Aorta (tissue), 5 donors: Measurements from ENCODE around the gene ADSS1. TPM values are rescaled to one million over a fixed set of nuclear protein-coding genes. Genes with fewer than 3 reads are reported as not detected.
"Not testable (repeated sequence)": the region's sequence is repeated elsewhere in the genome, so short reads cannot be mapped to it uniquely, and the experiment has no call there.

Source experiments
- ATAC-seq: fragments of 200-7000 bp; cut with Tn5 transposase; one replicate; pipeline ENCODE4 v1.9.1; 2022; ENCODE audit warnings: moderate library complexity; ENCODE audit not compliant: low FRiP score
- DNase-seq, 2 donors: peaks; one replicate each; pipeline ENCODE4 v3.0.0-alpha.2; 2020
- H3K27ac ChIP-seq, 2 donors: one replicate each; pipeline ENCODE4 v1.5.1; 2013; ENCODE audit warnings: low read length in 2 of 2, mild to moderate bottlenecking in 2 of 2, moderate library complexity in 2 of 2, control low read depth in 1 of 2, inconsistent platforms in 1 of 2, low read depth in 1 of 2
- H3K27me3 ChIP-seq, 2 donors: one replicate each; pipeline ENCODE4 v1.6.1; 2013; ENCODE audit warnings: control low read depth in 1 of 2, low read length in 1 of 2, mild to moderate bottlenecking in 1 of 2, moderate library complexity in 1 of 2; ENCODE audit not compliant: insufficient read depth in 2 of 2, control insufficient read depth in 1 of 2
- H3K36me3 ChIP-seq, 2 donors: one replicate each; pipeline ENCODE4 v1.6.1; 2013; ENCODE audit warnings: control low read depth in 1 of 2, low read length in 1 of 2, mild to moderate bottlenecking in 1 of 2; ENCODE audit not compliant: insufficient read depth in 2 of 2, control insufficient read depth in 1 of 2
- H3K4me1 ChIP-seq, 2 donors: one replicate each; pipeline ENCODE4 v1.6.1; 2013; ENCODE audit warnings: low read length in 2 of 2, control low read depth in 1 of 2, mild to moderate bottlenecking in 1 of 2, moderate library complexity in 1 of 2; ENCODE audit not compliant: insufficient read depth in 2 of 2, control insufficient read depth in 1 of 2
- H3K4me3 ChIP-seq, 2 donors: one replicate each; pipeline ENCODE4 v1.5.1; 2013; ENCODE audit warnings: low read length in 2 of 2, control low read depth in 1 of 2, mild to moderate bottlenecking in 1 of 2
- H3K9me3 ChIP-seq: one replicate; pipeline ENCODE4 v1.6.1; 2013; ENCODE audit warnings: mild to moderate bottlenecking, low read length; ENCODE audit not compliant: control insufficient read depth
- WGBS, 2 donors: extraction: QIAGEN DNeasy Blood & Tissue Kit; methylation state at CpG; one replicate each; pipeline ENCODE4 v1.1.7; 2013; 5-methylcytosine and 5-hydroxymethylcytosine counted together
- intact Hi-C, 2 donors: fragments of 100-400 bp; cut with DNase I; formaldehyde crosslinking; loops; one replicate each; pipeline versions ENCODE4 v1.14.2 to v1.15.0; 2022
- polyA plus RNA-seq, 2 donors: library from polyadenylated mRNA; stranded (reverse); fragments of 200-250 nt; gene quantifications; one replicate each; pipeline ENCODE4 v1.2.3, GENCODE V29; 2013
- total RNA-seq, 2 donors: library from RNA; stranded (reverse); fragmentation: NEBNext Ultra II Directional; extraction: Animal tissue kit (Norgen Biotek cat#: 25700); gene quantifications; one replicate each; pipeline ENCODE4 v1.2.1, GENCODE V29; 2021
- donor health status: healthy with polysubstance abuse.
- donor health status: Bipolar disorder and iron deficiency.
- donor health status: DM: no; HTN: no; CAD: no.
- donor health status: DM: no; HTN: no; CAD: no.
- donor health status: DM: yes; HTN: yes; CAD: no.

The ADSS1 gene
- total and polyA plus RNA-seq, 4 donors, result 25.0 to 80.2 (median 54.0) TPM

DNA sequence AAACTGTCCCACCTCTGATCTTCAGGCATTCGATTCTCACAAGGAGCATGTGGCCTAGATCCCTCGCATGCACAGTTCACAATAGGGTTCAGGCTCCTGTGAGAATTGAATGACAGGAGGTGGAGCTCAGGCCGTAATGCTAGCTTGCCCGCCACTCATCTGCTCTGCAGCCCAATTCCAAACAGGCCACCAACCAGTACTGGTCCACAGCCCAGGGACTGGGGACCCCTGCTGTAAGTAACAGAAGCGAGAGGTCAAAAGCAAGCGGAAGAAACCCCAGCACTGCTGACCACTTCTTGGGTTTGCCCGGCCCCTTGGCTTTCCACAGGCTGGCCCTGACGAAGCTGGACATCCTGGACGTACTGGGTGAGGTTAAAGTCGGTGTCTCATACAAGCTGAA is 20.5 kb downstream of the ADSS1 start:
- ATAC-seq (no peak), DNase-seq (no peak)
- H3K27me3 ChIP-seq, result no peaks in the 10 kb centered on the region
- H3K27ac ChIP-seq, result peak overlapping the region in 1 of 2 donors; percentile 6
- 96 to 99% methylated on average over 10 of the region's 10 CpGs for WGBS, 2 donors
- H3K9me3 ChIP-seq, result no peaks in the 10 kb centered on the region
- no peaks in the 10 kb centered on the region for H3K36me3 ChIP-seq
- no peak overlapping the region for H3K4me3 ChIP-seq
- intact Hi-C loops, result no loop called here
- H3K4me1 ChIP-seq, result peaks cover 0 to 2% of the 10 kb centered on the region in 2 donors

DNA sequence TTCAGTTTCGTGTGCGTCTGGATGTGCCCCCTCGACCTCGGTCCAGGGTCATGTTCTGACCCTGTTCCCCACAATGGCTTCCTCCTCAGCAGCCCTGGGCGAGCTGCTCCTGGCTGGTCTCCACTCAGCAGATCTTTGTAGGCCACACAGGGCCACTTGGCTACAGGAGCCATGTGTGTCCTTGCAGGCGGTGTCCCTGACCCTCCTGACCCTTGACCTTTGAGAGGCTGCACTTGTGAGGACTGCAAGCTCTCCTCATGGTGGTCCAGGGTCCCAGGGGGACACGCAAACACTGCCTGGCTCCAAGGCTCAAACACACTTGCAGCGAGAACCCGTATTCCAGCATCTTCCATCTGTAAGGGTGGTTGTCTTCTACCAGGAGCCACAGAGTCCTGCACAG is 21.4 kb downstream of the ADSS1 start:
- Histone ChIP-seq H3K27ac (peak overlapping the region in 1 of 2 donors; percentile 81), H3K4me1 (peaks cover 0 to 3% of the 10 kb centered on the region in 2 donors), H3K27me3 (no peaks in the 10 kb centered on the region)

DNA sequence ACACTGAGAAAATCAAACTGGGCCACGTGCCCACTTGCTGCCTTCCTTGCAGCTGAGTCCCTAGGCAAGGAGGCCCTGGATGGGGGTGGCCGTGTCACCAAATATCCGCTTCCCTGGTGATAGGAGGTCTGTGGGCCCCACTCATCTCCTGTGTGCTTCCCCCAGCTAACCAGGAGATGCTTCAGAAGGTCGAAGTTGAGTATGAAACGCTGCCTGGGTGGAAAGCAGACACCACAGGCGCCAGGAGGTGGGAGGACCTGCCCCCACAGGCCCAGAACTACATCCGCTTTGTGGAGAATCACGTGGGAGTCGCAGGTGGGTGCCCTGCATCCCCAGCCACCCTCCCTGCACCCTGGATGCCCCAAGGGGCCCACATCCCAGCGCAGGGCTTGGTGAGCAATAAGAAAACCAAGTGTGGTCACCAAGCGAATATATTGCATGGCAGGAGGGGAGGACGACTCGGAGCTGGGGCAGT is 22.1 kb downstream of the ADSS1 start:
- ATAC-seq (no peak), DNase-seq (no peak)
- H3K9me3 ChIP-seq, result no peaks in the 10 kb centered on the region
- no peaks in the 10 kb centered on the region for H3K36me3 ChIP-seq
- H3K4me1 ChIP-seq, result peaks cover 0 to 3% of the 10 kb centered on the region in 2 donors
- intact Hi-C loops, result no loop called here
- no peaks in the 10 kb centered on the region for H3K27me3 ChIP-seq
- H3K27ac ChIP-seq, result peak overlapping the region in 1 of 2 donors; percentile 81
- 61 to 65% methylated on average over 13 of the region's 13 CpGs for WGBS, 2 donors
- H3K4me3 ChIP-seq, result no peak overlapping the region

More for the DNA sequence above, 21.4 kb downstream of the ADSS1 start:
- ATAC-seq (no peak), DNase-seq (no peak)
- Histone ChIP-seq H3K9me3 (no peaks in the 10 kb centered on the region), H3K4me3 (no peak overlapping the region), H3K36me3 (no peaks in the 10 kb centered on the region)
- intact Hi-C loops, result no loop called here
- WGBS, 2 donors, result 94% methylated on average over 9 of the region's 9 CpGs

DNA sequence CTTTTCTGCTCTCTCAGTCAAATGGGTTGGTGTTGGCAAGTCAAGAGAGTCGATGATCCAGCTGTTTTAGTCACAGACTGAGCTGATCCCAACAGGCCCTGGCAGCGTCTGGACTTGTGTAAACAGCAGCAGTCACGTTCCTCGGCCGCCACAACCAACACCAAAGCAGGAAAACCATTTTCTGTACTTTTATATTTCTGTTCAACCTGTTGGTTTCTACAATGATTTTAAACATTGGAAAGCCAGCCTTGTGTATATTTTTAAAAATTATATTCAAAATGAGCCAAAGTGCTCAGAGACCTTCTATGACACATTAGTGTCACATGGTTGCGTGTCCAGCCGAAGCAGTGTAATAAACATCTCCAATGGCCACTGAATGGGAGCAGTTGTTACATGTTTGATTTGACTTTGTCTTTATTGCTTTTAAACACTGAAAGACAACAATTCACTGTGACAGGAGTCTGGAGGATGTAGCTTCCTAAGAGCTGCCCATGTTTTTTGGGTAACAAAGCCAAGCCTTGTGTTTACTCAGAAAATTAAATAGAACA is 23.0 kb downstream of the ADSS1 start:
- Histone ChIP-seq H3K4me3 (no peak overlapping the region), H3K4me1 (peaks cover 0 to 3% of the 10 kb centered on the region in 2 donors), H3K36me3 (no peaks in the 10 kb centered on the region), H3K9me3 (no peaks in the 10 kb centered on the region), H3K27ac (peak overlapping the region; percentile 32 to 83), H3K27me3 (no peaks in the 10 kb centered on the region)
- intact Hi-C loops, result no loop called here
- peak in 1 of 2 donors; percentile 84 for DNase-seq
- ATAC-seq, result peak; percentile 80
- WGBS, 2 donors, result 8 to 11% methylated on average over 7 of the region's 7 CpGs

DNA sequence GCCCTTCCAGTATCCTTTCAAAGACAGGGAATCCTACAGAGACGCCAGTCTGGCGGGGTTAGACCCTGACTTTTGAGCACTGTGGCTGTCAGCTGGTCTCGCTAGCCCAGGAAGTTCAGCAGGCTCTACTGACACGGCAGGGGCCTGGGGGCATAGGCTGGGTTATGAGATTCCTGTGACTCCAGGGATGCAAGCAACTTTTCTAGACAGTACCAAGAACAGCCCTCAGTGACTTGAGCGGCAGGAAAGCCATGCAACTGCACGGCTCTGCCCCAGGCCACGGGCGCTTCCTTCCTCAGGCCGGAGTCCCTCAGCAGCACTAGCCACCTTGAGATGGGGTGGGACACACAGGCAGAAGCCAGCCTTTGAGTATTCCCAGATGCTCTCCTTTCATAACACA is 23.8 kb downstream of the ADSS1 start:
- ATAC-seq, result no peak
- intact Hi-C loops, result no loop called here
- Histone ChIP-seq H3K36me3 (no peaks in the 10 kb centered on the region), H3K9me3 (no peaks in the 10 kb centered on the region), H3K27ac (peak overlapping the region; percentile 32 to 83), H3K4me1 (peaks cover 0 to 3% of the 10 kb centered on the region in 2 donors), H3K27me3 (no peaks in the 10 kb centered on the region), H3K4me3 (no peak overlapping the region)
- WGBS, 2 donors, result 81 to 82% methylated on average over 9 of the region's 9 CpGs
- no peak for DNase-seq

DNA sequence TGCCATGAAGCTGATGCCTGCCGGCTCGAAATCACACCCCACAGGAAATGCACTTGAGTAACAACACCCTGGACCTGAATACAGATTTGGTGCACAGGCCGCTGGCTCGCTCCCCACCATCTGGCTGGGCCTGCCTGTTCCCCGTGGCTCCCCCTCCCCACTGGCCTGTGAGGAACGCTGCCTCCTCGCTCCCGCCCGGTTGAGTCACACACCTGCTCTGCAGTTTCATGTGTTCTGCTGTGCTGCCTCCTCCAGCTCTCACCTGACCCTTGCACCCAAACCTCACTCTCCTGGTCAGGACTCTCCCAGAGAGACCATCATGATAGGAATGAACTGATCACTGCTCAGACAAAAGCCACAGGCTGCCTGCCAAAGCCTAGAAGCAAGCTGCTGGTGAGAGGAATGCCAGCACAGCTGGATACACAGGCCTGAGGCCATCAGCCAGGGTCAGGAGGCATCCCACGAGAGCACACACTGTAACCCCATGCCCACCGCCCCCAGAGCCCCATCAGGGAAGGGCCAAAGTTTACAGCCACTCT is 25.2 kb downstream of the ADSS1 start:
- Histone ChIP-seq H3K36me3 (no peaks in the 10 kb centered on the region), H3K4me1 (peaks cover 0 to 3% of the 10 kb centered on the region in 2 donors), H3K9me3 (no peaks in the 10 kb centered on the region), H3K4me3 (no peak overlapping the region), H3K27ac (peak overlapping the region in 1 of 2 donors; percentile 89), H3K27me3 (no peaks in the 10 kb centered on the region)
- intact Hi-C loops, result no loop called here
- 14 to 20% methylated on average over 11 of the region's 11 CpGs for WGBS, 2 donors
- DNase-seq (peak in 1 of 2 donors; percentile 77), ATAC-seq (no peak)

DNA sequence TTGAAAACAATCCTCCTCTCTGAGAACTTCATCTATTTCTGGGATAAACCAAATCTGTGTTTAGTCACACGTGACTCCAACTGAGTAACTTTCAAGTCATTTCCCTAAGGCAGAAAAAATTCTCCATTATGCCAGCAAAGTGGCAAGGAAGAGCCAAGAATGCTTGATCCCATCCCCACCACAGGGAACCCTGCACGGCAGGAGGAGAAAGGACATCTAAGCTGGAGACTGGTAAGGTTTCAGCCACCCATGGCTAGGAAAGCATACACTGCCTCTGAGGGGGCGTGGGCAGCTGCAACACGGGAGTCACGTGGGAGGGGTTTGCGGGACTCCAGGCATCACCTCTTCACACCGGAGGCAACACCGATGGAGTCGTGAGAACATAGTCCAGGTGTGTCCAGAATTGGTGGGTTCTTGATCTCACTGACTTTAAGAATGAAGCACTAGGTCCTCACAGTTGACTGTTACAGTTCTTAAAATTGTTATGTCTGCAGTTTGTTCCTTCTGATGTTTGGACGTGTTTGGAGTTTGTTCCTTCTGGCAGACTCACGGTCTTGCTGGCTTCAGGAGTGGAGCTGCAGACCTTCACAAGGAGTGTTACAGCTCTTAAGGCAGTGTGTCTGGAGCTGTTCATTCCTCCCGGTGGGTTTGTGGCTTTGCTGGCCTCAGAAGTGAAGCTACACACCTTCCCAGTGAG is 26.2 kb downstream of the ADSS1 start:
- H3K36me3 ChIP-seq, result no peaks in the 10 kb centered on the region
- H3K9me3 ChIP-seq, result no peaks in the 10 kb centered on the region
- H3K4me1 ChIP-seq, result peaks cover 0 to 3% of the 10 kb centered on the region in 2 donors
- peak overlapping the region in 1 of 2 donors; percentile 89 for H3K27ac ChIP-seq
- no peak overlapping the region for H3K4me3 ChIP-seq
- 26 to 28% methylated on average over 12 of the region's 12 CpGs for WGBS, 2 donors
- intact Hi-C loops, result no loop called here
- peak in 1 of 2 donors; percentile 45 for DNase-seq
- no peaks in the 10 kb centered on the region for H3K27me3 ChIP-seq
- ATAC-seq, result no peak

DNA sequence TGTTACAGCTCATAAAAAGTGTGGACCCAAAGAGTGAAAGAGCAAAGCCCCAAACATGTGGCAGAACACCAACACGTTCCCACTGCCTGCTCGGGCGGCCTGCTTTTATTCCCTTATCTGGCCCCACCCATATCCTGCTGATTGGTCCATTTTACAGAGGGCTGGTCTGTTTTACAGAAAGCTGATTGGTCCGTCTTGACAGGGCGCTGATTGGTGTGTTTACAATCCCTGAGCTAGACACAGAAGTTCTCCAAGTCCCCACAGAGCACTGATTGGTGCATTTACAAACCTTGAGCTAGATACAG is 26.7 kb downstream of the ADSS1 start:
- H3K36me3 ChIP-seq, DNase-seq, H3K9me3 ChIP-seq, H3K4me3 ChIP-seq, intact Hi-C loops, H3K27me3 ChIP-seq, ATAC-seq, H3K4me1 ChIP-seq: not testable (repeated sequence)
- WGBS, 2 donors, result 51 to 54% methylated on average over 5 of the region's 5 CpGs
- peak overlapping the region in 1 of 2 donors; percentile 26 for H3K27ac ChIP-seq
